Thymus (tissue), 11 donors: ENCODE data around the gene TMEM269. TPM values are rescaled to one million over a fixed set of nuclear protein-coding genes. Genes with fewer than 3 reads are reported as not detected.

ENCODE experiments used
- DNase-seq, 9 donors: peaks; one replicate each; pipeline ENCODE4 v3.0.0-alpha.2; 2013; ENCODE audit warnings: low spot score in 9 of 9, low read depth in 6 of 9, missing footprints in 1 of 9
- H3K27ac ChIP-seq, 2 donors: one replicate each; pipeline ENCODE4 v1.5.1; 2013; ENCODE audit warnings: control low read depth in 1 of 2, low read depth in 1 of 2, low read length in 1 of 2, mild to moderate bottlenecking in 1 of 2, moderate library complexity in 1 of 2
- H3K27me3 ChIP-seq, 2 donors: one replicate each; pipeline ENCODE4 v1.5.1; 2013; ENCODE audit warnings: low read length in 1 of 2; ENCODE audit not compliant: control insufficient read depth in 2 of 2, insufficient read depth in 1 of 2
- H3K36me3 ChIP-seq, 2 donors: one replicate each; pipeline ENCODE4 v1.5.1; 2013; ENCODE audit warnings: low read length in 1 of 2, mild to moderate bottlenecking in 1 of 2, moderate library complexity in 1 of 2; ENCODE audit not compliant: control insufficient read depth in 2 of 2, insufficient read depth in 2 of 2
- H3K4me1 ChIP-seq, 2 donors: one replicate each; pipeline ENCODE4 v1.5.1; 2013; ENCODE audit warnings: low read length in 2 of 2; ENCODE audit not compliant: control insufficient read depth in 2 of 2, insufficient read depth in 2 of 2
- H3K4me3 ChIP-seq, 2 donors: one replicate each; pipeline ENCODE4 v1.5.1; 2013; ENCODE audit warnings: low read length in 2 of 2, control low read depth in 1 of 2, mild to moderate bottlenecking in 1 of 2
- H3K9me3 ChIP-seq, 2 donors: one replicate each; pipeline ENCODE4 v1.5.1; 2013; ENCODE audit warnings: low read length in 1 of 2, mild to moderate bottlenecking in 1 of 2; ENCODE audit not compliant: control insufficient read depth in 2 of 2, insufficient read depth in 1 of 2
- WGBS: extraction: QIAGEN DNeasy Blood & Tissue Kit; methylation state at CpG from one replicate; pipeline ENCODE4 v1.1.7; 2013; 5-methylcytosine and 5-hydroxymethylcytosine counted together
- polyA plus RNA-seq: library from polyadenylated mRNA; stranded (reverse); fragments of 200-250 nt; gene quantifications from one replicate; pipeline ENCODE4 v1.2.3, GENCODE V29; 2013
- total RNA-seq: library from RNA; stranded (reverse); fragments of 120-200 nt; gene quantifications from one replicate; pipeline ENCODE4 v1.2.4, GENCODE V29; 2013
- donor health status: healthy.

Gene TMEM269
- total and polyA plus RNA-seq, 2 donors: 0.05 to 0.32 TPM

DNA sequence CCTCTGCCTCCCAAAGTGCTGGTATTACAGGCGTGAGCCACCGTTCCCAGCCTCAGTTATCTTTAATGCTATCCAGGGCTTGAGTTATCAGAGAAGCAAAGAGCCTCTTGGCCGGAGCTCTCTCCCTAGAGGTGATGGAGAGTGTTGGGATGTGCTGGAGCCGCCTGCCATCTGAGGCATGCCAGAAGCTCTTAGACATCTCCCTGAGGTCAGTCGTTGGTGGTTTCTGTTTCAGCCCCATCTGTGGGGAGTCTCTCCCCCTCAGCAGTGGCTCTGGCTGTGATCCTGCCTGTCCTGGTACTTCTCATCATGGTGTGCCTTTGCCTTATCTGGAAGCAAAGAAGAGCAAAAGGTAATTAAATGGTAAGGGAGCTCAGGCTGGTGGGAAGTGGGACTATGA is 50.0 kb downstream of the TMEM269 start:
- H3K4me3 ChIP-seq: no peak overlapping the region
- no peaks in the 10 kb centered on the region for H3K27me3 ChIP-seq
- no peak overlapping the region for H3K27ac ChIP-seq
- no peak for DNase-seq
- H3K36me3 ChIP-seq: no peaks in the 10 kb centered on the region
- H3K4me1 ChIP-seq: no peaks in the 10 kb centered on the region
- H3K9me3 ChIP-seq: no peaks in the 10 kb centered on the region
- WGBS: 97% methylated on average over 5 of the region's 5 CpGs

- no peaks in the 10 kb centered on the region for H3K4me1 ChIP-seq
- no peak overlapping the region for H3K4me3 ChIP-seq
- no peak for DNase-seq
- no peaks in the 10 kb centered on the region for H3K9me3 ChIP-seq
- no peak overlapping the region for H3K27ac ChIP-seq
- no peaks in the 10 kb centered on the region for H3K27me3 ChIP-seq
- WGBS: 99% methylated on average over 2 of the region's 2 CpGs
- H3K36me3 ChIP-seq: no peaks in the 10 kb centered on the region
These were observed 50.6 kb downstream of the TMEM269 start for GRCh38 chr1:42835422-42835821.

DNA sequence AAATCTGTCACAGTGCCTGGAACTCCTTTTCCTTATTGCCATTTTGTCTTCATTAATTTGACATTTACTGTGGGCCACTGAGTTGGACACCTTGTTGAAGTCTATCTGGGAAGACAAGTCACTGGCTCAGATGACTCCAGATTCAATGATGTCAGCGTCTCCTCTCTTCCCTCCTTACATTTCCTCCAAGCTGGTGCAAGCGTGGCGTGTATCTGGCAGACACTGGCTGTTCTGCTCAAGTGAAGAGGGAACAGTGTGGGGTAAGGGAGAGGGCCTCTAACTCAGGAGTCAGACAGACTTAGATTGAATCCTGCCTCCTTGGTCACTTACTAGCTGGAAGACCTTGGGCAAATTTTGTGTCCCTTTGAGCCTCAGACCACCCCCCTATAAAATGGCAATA is 52.9 kb downstream of the TMEM269 start:
- no peaks in the 10 kb centered on the region for H3K9me3 ChIP-seq
- H3K27ac ChIP-seq: no peak overlapping the region
- no peak overlapping the region for H3K4me3 ChIP-seq
- H3K36me3 ChIP-seq: peaks cover 0 to 2% of the 10 kb centered on the region in 2 donors
- no peak for DNase-seq
- H3K27me3 ChIP-seq: no peaks in the 10 kb centered on the region
- H3K4me1 ChIP-seq: no peaks in the 10 kb centered on the region
- 78% methylated on average over 3 of the region's 3 CpGs for WGBS

DNA sequence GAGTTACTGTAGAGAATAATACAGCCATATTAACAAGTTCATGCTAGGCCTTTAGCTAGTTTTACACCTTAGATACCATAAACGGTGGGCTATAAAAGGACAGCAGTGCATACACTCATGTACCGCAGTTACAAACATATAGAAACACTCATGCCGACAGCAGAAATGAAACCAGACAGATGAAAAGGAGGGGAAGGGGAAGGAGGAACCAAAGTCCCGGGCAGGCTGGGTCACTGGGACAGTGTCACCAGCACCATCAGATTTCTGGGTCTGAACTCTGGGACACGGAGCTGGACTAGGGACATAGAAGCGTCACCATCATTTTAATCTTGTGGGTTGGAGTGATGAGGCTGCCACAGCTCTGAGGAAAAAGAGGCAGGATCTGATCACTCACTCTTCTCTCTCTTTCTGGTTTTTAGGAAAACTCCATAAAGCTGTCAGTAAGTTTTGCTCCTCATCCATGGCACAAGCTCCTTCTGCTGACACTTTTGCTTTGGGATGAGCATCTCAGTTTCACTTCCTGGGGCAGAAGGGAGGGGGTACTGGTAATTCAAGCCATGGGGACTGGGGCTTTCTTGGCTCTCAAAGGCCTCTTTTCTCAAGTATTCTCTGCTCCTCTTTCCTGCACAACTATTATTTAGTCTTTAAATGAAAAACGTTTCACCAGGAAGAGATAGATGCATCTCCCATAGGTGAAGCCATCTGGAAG is 53.8 kb downstream of the TMEM269 start:
- Histone ChIP-seq H3K4me1 (no peaks in the 10 kb centered on the region), H3K4me3 (no peak overlapping the region), H3K27me3 (no peaks in the 10 kb centered on the region), H3K27ac (no peak overlapping the region), H3K36me3 (peaks cover 0 to 3% of the 10 kb centered on the region in 2 donors), H3K9me3 (no peaks in the 10 kb centered on the region)
- 92% methylated on average over 7 of the region's 7 CpGs for WGBS
- DNase-seq: no peak

- Histone ChIP-seq H3K36me3 (peaks cover 0 to 3% of the 10 kb centered on the region in 2 donors), H3K27me3 (no peaks in the 10 kb centered on the region), H3K4me1 (peaks cover 5% of the 10 kb centered on the region in 2 donors), H3K4me3 (no peak overlapping the region), H3K9me3 (no peaks in the 10 kb centered on the region), H3K27ac (no peak overlapping the region)
- 94% methylated on average over 3 of the region's 3 CpGs for WGBS
- no peak for DNase-seq
These were observed 56.2 kb downstream of the TMEM269 start for GRCh38 chr1:42841010-42841409.

DNA sequence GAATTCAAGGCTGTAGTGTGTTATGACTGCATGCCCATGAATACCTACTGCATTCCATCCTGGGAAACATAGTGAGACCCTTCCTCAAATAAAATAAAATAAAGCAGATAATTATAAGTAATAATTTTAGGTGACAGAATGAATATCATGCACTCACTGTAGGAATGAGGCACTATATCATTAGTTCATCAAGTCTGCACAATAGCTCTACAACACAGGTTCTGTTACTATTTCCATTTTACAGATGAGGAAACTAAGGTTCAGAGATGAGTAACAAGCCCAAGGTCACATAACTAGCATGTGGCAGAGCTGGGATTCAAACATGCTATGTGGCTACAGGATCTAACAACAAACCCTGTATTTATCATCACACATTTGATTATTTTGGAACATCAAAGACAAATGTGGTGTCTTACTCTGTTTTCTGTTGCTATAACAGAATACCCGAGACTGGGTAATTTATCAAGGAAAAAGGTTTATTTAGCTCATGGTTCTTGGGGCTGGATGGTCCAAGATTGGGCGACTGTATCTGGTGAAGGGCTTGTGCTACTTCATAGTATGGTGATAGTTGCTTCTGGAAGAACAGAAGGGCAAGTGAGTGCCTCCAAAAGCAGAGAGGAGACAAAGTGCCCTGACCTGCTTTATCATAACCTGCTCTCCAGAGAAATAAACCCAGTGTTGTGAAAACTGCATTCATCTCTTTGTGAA is 56.8 kb downstream of the TMEM269 start:
- no peak for DNase-seq
- H3K4me1 ChIP-seq: peaks cover 6 to 7% of the 10 kb centered on the region in 2 donors
- no peak overlapping the region for H3K27ac ChIP-seq
- WGBS: 97% methylated on average over 2 of the region's 2 CpGs
- H3K36me3 ChIP-seq: peaks cover 0 to 3% of the 10 kb centered on the region in 2 donors
- no peaks in the 10 kb centered on the region for H3K9me3 ChIP-seq
- H3K4me3 ChIP-seq: no peak overlapping the region
- H3K27me3 ChIP-seq: no peaks in the 10 kb centered on the region

DNA sequence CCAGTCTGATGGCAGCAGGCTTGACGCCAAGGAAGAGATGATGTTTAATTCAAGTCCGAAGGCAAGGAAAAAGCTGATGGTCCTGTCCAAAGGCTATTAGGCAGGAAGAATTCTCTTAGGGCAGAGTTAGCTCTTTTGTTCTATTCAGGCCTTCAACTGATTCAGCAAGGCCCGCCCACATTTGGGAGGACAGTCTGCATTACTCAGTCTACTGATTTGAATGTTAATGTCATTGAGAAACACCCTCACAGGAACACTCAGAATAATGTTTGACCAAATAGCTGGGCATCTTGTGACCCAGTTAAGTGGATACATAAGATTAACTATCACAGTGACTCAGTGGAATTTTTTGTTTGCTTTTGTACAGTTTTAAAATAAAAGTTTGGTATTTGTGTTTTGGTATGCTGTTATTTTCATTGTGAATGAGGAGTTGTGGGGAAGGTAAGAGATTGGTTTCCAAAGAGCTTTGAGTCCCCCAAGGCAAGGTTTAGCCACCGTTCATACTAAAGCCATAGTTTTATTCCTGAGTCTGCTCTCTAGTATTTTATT is 59.9 kb downstream of the TMEM269 start:
- H3K4me1 ChIP-seq: peaks cover 18 to 21% of the 10 kb centered on the region in 2 donors
- no peak for DNase-seq
- H3K9me3 ChIP-seq: no peaks in the 10 kb centered on the region
- H3K27me3 ChIP-seq: no peaks in the 10 kb centered on the region
- no peak overlapping the region for H3K27ac ChIP-seq
- H3K36me3 ChIP-seq: peaks cover 3 to 9% of the 10 kb centered on the region in 2 donors
- 98% methylated on average over 4 of the region's 4 CpGs for WGBS
- no peak overlapping the region for H3K4me3 ChIP-seq

DNA sequence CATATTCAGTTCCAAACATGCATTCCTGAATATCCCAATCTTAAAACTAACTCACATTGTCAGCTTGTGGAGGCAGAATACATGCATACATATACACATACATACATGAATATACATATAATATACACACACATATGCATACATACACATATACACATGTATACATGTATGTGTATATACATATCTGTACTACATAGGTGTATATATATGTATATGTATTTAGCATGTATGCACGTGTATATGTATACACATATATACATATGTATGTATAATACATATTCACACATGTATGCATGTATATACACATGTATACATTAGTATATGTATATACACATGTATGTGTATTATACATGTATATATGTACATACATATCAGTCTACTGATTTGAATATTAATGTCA is 60.4 kb downstream of the TMEM269 start:
- no peak for DNase-seq
- Histone ChIP-seq H3K27me3 (no peaks in the 10 kb centered on the region), H3K9me3 (no peaks in the 10 kb centered on the region), H3K36me3 (peaks cover 4 to 14% of the 10 kb centered on the region in 2 donors), H3K4me3 (no peak overlapping the region), H3K4me1 (peaks cover 18 to 21% of the 10 kb centered on the region in 2 donors), H3K27ac (no peak overlapping the region)
- 85% methylated on average over 1 of the region's 1 CpG for WGBS

DNA sequence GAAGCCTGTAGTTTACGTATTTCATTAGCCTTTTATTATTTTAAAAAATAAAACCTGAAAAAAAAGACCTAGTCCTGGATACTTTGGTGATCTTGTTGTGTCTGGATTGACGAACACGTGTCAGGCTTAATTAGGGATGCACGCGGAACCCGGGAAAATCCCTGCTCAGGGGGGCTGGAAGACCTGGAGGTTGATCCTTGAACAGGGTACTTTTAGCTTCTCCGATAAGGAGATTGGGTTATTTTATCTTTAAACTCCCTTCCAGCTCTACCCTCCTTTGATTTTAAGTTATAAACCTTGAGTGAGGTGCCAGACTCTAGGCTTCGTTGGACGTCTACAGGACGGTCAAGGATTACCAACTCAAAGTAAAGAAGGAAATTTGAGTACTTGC is 61.1 kb downstream of the TMEM269 start:
- 14% methylated on average over 10 of the region's 10 CpGs for WGBS
- Histone ChIP-seq H3K9me3 (no peaks in the 10 kb centered on the region), H3K36me3 (peaks cover 5 to 21% of the 10 kb centered on the region in 2 donors), H3K4me1 (peaks cover 18 to 21% of the 10 kb centered on the region in 2 donors), H3K4me3 (peak overlapping the region; percentile 68 to 87), H3K27ac (no peak overlapping the region), H3K27me3 (no peaks in the 10 kb centered on the region)
- peak in 1 of 9 donors; percentile 10 for DNase-seq
